Measurements from ENCODE around the gene PTTG2.

GRCh38 chr4:38005637-38006036, 45.4 kb downstream of the PTTG2 start:
- TF ChIP-seq POLR2A (IDR thresholded peaks at IDR 0.05) (no peak), CTCF (IDR thresholded peaks at IDR 0.05) (no peak), POLR2AphosphoS5 (IDR thresholded peaks at IDR 0.05) (no peak)

Data from upper lobe of left lung (tissue), 4 donors.